GM12864 (cell line): Measurements from ENCODE around the gene TSPAN5.

Experiments used
- DNase-seq: peaks from one replicate; pipeline ENCODE4 v3.0.0-alpha.2; 2011; ENCODE audit warnings: low read depth
- H3K4me3 ChIP-seq: 2 replicates; pipeline ENCODE4 v1.5.1; 2011; ENCODE audit warnings: mild to moderate bottlenecking, low read depth, low read length, control low read depth
- TF ChIP-seq, protein P1 (sequence below): IDR thresholded peaks from 2 replicates; pipeline ENCODE4 v1.5.1; 2011; ENCODE audit warnings: low read depth, mild to moderate bottlenecking, moderate library complexity, low read length, control low read depth, inconsistent platforms; ENCODE audit errors: missing control alignments

The TSPAN5 gene

DNA sequence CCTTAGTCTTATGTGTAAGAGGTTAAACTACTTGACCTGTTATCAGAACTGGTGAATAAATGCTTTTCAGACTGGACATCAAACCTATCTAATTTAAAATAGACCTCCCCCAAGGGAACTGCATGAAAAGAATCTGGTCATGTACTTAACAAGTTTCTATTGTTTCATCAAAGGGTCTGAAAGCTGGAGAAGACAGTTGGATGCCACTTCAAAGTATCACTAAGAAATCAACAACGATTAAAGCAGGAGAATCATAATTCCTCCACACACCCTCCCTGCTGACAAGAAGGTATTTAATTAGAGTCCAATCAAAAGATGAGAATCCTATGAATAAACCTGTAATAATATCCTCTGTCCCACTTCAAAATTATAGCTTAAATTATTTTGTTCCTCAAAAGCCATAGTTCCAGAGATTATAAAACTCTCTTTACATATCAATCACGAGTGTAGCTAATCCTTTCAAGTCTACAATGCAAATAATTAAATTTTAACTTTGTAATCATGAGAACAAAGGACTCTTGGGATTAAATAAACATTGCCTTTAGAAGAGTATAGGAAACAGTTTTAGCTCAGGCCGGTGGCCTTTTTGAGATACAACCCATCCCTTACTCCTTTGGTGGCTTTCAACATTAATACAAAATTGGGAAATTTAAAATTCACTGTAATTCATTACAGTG lies 35.1 kb downstream of the TSPAN5 start:
- DNase-seq: no peak
- no peak overlapping the region for H3K4me3 ChIP-seq
- TF ChIP-seq, protein P1, sequence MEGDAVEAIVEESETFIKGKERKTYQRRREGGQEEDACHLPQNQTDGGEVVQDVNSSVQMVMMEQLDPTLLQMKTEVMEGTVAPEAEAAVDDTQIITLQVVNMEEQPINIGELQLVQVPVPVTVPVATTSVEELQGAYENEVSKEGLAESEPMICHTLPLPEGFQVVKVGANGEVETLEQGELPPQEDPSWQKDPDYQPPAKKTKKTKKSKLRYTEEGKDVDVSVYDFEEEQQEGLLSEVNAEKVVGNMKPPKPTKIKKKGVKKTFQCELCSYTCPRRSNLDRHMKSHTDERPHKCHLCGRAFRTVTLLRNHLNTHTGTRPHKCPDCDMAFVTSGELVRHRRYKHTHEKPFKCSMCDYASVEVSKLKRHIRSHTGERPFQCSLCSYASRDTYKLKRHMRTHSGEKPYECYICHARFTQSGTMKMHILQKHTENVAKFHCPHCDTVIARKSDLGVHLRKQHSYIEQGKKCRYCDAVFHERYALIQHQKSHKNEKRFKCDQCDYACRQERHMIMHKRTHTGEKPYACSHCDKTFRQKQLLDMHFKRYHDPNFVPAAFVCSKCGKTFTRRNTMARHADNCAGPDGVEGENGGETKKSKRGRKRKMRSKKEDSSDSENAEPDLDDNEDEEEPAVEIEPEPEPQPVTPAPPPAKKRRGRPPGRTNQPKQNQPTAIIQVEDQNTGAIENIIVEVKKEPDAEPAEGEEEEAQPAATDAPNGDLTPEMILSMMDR: no peak

DNA sequence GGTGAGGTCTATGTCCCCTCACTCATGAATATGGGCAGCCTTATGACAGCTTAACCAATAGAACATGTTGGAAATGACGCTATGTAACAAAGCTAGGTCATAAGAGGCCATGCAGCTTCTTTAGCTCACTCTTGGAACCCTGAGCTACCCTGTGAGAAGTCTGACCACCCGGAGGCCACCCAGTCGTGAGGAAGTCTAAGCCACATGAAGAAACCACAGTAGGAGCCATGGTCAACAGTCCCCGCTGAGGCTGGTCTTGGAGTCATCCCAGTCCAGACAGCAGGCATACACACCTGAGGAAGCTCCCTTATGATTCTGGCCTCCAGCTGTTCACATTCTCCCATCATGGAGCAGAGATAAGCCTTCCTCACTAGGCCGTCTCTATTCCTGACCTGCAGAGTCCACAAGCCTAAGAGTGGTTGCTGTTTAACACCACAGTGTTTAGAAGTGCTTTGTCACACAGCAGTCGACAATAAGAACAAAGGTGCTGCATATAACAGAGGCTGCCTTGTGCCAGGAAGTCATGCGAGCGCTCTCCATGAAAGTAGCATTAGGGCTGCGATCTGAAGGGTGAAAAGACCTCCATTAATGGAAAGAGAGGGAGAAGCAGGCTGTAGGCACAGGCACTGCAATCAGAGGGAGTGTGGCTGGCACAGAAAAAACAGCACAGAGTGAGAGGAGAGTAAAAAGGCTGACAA lies 38.2 kb downstream of the TSPAN5 start:
- no peak for DNase-seq
- TF ChIP-seq, protein P1: no peak
- no peak overlapping the region for H3K4me3 ChIP-seq

DNA sequence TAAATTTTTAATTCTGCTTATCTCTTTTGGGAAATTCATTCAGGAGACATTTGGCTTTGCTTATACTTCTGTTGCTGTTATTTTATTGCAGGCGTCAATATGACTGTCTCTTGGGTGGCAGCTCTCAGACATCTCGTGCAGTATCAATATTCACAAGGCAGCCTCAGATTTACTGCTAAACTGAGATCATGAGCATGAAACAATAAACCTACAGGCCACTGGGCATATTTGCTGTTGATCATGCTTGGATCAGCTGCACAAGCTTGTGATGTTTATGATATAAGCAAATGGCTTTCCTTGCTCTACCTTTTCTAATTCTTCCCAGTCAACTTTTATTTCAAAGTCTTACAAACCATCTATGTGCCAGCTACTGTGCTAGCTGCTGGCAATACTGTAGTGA lies 39.2 kb downstream of the TSPAN5 start:
- no peak for DNase-seq
- TF ChIP-seq, protein P1: no peak
- no peak overlapping the region for H3K4me3 ChIP-seq

DNA sequence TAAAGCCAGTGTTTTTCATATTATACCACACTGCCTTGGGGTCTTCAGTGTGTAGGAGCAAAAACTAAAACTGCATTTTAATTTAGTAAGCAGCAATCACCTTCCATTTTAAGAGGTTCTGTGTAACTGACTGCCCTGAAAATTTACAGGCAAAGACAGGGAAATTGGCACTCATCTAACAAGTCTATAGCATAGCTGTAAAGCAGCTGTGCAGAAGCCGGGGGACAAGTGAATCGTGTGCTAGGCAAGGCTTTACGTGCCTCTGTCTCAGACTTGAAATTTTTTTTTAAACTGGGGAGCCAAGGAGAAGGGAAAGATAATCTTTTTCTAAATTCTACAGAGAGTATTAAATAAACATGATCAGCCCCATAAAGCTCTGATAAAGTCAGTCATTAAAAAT lies 39.7 kb downstream of the TSPAN5 start:
- H3K4me3 ChIP-seq: no peak overlapping the region
- TF ChIP-seq, protein P1: no peak
- no peak for DNase-seq

DNA sequence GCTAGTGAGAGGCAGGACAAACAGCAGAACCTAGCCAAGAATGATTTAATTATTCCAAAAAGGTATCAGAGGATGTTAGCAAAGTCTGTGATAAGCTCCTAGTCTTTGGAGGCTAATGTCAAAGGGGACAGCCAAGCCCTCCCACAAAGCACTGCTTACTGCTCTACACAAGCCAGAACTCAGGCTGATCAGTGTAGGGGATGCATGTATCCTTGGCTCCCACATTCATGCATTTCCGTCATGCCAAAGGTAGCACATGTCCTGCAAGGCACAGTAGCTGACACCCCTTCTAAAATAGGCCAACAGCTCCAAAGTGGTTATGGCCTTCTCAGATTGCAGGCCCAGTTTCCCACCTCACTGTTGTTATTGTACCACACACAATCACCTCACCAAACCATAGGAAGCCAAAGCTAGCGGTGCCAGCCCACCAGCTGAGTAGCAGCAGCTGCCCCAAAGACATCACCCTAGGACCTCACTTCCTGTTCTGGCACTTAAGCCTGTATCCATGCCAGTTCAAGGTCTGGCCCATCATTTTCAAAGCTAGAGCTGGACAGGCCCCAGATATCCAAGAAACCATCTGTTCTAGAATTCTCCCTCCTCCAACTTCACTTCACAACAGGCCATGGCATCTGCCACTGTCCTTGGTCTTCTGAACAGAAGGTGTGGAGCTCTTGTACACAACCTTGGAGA lies 40.9 kb downstream of the TSPAN5 start:
- no peak for DNase-seq
- TF ChIP-seq, protein P1: no peak

DNA sequence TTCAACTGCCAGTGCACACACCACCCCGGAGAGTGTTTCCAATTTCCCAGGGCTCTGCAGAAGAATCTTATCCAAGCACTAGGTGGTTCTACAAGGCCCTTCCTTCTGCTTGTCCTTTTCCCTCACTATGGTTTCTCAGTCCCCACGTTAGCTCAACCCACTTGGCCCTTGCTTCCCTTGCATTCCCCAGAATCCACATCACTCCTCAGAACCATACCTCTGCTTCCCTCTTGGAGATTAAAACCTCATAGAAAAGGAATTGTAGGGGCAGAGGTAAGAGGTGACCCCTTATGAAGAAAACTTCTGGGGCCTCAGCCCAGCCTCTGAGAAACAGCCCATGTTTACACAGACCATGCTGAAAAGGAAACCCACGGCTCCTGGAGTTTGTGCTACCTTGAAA lies 42.4 kb downstream of the TSPAN5 start:
- H3K4me3 ChIP-seq: no peak overlapping the region
- TF ChIP-seq, protein P1: no peak
- no peak for DNase-seq

More for the DNA sequence above, 40.9 kb downstream of the TSPAN5 start:
- H3K4me3 ChIP-seq: no peak overlapping the region
